ENCODE results near the gene ABCC8.

Gene ABCC8

DNA sequence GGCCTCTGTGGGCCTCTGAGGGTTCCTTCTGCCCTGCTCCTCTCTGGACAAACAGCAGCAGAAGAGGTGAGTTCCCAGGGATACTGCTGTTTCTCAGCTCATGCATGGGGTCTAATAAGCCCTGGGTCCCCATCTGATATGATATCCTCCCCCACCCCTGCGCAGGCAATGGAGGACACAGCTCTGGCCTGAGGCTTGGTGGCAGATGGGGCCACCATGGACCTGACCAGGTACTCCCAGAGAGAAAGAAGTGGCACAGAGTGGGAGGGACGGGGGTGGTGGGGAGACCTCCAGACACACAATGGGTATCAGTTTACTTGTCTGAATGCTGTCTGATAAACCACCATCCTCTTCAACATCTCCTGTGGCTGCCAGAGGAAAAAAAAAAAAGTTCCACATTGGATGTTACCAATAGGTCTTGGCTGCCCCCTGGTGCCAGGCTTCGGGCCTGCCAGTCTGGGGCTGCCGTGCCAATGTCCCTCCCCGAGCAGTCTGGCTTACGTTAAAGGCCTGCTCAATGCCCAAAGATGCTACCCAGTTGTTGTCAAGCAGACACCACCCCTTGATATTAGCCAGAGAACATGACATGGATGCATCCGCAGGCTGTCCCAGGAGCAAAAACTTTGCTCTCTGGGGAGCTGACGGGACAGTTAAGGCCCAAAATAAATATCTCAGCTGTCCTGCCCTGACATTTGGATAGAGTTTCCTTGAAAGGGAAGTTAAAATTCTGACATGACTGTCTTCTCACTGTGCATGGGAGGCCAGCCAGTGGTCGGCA, 27.9 kb upstream of the ABCC8 start:
- DNase-seq, result peak; percentile 89

GRCh38 chr11:17502630-17503029, 26.0 kb upstream of the ABCC8 start:
- DNase-seq, result no peak

- no peak for DNase-seq
Measured at GRCh38 chr11:17500673-17501072, 24.0 kb upstream of the ABCC8 start.

DNA sequence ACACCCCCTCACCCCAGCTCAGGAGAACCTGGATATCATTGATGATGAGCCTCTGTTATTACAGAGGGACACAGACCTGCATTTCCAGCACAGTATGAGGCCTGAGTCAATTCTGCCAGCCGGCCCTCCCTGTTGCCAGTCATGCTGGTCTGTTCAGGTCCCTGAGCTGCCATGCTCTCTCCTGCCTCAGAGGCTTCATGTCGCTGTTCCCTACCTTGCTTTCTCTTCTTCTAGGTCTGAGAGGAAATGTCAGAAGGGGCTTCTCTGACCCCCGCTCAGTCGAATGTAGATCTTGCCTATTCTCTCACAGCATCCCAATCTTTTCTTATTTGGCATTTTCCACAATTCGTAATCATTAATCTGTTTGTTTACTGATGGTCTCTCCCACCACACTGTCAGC, 21.8 kb upstream of the ABCC8 start:
- no peak for DNase-seq

DNA sequence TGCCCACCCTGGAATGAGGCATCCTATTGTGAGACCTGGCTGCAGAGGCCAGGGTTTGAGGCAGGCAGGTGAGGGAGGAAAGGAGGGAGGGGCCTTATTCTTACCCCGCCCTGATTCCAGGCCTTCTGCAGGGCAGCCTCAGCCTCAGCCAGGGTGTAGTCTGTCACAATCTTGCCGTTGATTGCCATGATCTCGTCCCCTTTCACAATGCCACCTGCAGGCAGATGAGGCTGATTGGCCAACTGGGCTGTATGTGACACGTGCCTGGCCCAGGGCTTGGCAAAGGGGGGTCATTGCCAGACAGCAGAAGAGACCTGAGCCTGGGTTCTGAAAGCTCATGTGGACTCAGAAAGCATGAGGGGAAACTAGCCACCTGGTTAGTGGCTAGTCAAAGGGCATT, 21.4 kb upstream of the ABCC8 start:
- no peak for DNase-seq

DNA sequence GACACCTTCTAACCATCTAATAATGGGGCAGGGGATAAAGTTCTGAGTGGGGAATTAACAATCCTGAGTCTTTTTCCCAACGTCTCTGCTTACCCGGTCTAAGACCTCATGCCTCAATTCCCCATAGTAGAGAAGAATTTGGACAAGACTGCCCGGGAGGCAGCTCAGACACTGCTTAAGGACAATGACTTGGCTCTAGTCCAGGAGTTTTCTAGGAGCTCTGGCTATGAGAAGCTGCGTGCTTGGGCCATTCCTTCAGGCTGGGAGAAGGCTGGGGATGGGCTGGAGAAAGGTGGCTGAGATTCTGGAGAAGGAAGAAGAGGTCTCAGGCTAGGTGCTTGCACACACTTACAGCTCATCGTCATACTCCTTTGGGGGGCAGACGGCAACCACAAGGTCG, 19.8 kb upstream of the ABCC8 start:
- DNase-seq, result no peak

DNA sequence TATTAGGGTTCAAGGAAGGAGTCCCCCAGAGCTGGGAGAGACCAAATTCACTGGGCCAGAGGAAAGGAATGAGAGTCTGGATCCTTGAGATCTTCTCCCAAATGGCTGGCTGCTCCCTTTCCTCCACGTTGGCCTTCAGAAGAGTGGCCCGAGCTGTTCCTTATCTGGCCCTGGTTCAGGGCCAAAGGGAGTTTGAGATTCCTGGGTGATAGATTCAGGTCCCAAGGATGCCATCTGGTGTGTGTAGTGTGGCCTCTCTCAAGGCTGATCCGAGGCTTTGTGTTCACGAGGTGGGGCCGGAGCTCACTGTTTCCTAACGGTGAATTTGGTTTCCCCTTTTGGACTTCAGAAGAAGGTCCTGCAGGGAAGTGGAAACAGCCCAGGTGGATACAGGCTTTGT, 17.4 kb upstream of the ABCC8 start:
- DNase-seq, result no peak

DNA sequence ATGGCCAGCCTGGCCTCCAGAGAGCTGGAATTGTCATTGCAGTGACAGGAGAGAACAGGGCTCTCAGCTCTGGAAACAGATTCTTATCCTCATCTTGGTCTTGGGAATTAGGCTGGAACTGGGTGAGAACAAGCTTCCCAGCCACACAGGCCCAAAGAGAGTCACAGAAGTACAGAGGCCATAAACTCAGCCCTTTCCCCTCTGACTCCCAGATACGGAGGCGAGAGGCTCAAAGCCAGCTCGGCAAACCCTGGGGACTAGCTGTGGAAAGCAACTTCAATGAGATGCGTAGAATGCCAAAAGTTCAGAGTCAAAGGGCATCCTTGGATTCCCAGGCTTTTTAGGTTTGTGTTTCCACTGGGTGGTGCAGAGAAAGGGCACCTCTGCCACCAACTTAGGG, 14.3 kb upstream of the ABCC8 start:
- DNase-seq, result no peak

DNA sequence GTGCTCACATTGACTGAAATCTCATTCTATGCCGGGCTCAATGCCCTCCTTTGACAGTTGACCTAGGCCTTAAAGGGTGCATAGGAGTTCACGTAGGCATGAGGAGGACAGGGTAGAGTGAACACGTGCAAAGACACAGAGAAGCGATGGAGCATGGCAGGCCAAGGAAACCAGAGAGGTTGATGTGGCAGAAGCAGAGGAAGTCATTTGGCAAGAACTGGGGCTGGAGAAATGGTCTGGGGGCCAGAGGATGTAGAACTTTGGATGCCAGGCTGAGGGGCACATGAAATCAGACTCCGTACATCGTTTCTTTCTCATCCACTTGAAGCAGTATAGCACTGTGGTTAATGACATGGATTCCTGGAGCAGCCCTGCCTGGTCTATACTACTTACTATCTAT, 13.6 kb upstream of the ABCC8 start:
- DNase-seq, result no peak

GRCh38 chr11:17489751-17490150, 13.1 kb upstream of the ABCC8 start:
- no peak for DNase-seq

GRCh38 chr11:17488563-17488962, 11.9 kb upstream of the ABCC8 start:
- DNase-seq, result no peak

GRCh38 chr11:17486646-17487045, 10.0 kb upstream of the ABCC8 start:
- DNase-seq, result no peak

DNA sequence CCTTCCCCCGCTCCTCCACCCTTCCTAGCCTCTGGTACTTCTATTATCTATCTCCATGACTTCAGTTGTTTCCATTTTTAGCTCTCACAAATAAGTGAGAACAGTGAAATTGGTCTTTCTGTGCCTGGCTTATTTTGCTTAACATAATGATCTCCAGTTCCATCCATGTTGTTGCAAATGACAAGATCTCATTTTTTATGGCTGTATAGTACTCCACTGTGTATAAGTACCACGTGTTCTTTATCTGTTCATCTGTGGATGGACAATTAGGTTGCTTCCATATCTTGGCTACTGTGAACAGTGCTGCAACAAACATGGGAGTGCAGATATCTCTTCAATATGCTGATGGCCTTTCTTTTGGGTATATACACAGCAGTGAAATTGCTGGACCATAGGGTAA, 6.9 kb upstream of the ABCC8 start:
- DNase-seq, result no peak

DNA sequence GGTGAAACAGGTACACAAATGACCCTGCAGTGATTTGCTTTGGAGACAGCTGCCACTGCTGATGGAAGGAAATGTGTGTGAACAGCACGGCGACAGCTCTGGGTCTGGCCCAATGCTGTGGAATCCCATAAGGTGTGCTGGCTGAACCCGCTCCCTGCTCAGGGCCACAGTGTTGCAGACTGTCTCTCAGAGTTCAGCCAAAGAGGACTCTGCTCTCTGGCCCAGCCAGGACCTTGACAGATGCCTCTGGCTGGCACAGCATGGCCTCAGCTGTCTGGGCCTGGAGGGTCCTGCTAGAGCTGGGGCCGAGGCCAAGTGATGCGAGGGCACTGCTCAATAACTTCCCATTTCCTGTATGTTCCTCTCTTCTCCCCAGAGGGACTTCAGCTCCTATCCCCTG, 5.3 kb upstream of the ABCC8 start:
- DNase-seq, result no peak

- no peak for DNase-seq
Measured at GRCh38 chr11:17479284-17480214, 2.9 kb upstream of the ABCC8 start.

- DNase-seq, result no peak
Measured at GRCh38 chr11:17478070-17478469, 1.4 kb upstream of the ABCC8 start.

DNA sequence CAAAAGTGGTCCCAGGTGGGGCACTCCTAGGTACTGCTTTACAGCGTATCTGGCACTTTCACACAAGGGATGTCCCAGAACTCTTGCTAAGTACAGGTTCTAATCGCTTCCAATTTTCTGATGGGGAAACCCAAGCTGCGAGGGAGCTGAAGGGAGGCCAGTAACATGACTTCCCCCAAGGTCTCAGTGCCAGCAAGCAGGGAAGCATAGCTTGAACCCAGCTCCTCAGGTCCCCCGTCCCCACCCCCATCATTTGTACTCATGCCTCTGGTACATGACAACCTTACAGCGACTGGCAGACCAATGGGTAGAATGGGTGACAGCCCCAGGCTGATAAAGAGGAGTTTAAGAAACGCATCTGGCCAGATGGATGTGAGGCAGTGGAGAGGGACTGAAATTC, 716 bp upstream of the ABCC8 start:
- DNase-seq, result no peak

- DNase-seq, result no peak
Measured at GRCh38 chr11:17477084-17477333, 364 bp upstream of the ABCC8 start.

DNA sequence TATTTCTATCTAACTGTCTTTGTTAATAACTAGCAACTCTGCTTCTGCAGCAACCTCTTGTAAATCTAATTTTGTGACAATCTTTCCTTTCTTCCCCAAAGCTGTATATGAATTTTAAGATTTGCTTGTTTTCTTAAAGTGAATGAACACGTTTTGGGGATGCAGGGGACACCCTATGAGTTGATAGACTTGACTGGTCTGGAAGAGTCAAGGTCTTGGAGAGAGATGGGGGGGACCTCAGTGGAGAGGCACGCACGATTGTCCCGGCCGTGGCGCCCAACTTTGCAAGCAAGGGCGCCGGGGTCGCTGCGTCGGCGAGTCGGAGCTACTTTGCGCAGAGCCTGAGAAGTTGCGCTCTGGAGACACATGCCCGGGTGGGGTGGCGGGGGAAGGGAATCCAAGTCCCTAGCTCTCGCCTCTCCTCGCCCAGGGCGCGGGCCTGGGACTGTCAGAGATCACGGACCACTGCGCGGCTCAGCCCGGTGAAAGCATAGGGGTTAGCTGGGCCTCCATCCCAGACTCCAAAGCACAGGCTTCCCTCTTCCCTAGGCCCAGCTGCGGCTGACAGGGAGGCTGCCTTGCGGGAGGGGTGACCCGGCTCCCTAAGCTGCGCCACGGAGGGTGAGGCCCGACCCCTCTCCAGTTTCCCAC, 854 bp downstream of the ABCC8 start:
- no peak for DNase-seq

DNA sequence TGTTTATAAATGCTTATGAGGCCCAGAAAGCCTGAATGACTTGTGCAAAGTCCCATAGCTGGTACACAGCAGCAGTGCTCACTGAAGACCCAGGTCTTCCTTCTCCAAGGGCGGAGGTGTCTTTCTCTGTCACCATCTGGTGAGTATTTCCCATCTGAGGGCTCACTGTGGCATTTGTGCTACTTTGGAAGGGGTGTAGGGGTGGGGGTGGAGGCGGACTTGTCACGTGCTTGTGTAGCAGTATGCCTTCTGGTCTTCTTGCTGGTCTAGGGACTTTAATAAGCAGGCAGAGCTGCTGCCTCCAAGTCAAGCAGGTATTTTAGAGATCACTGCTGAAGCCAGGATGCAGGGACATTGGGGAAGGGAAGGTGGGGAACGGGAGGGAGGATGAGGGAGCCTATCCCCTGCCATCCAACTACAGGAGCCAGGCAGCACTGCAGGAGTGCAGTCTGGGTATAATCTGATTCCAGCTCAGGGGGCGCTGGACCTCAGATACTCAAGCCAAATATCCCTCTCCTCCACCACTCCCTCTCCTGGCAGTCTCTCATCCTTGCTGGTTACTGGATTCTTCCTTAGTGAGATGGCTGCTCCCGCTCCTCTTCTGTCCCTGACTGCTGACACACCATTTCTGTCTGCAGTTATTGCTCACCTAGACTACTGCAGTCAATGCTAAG, 3.4 kb downstream of the ABCC8 start:
- DNase-seq, result no peak

- no peak for DNase-seq
Measured at GRCh38 chr11:17472467-17472866, 4.2 kb downstream of the ABCC8 start.

DNA sequence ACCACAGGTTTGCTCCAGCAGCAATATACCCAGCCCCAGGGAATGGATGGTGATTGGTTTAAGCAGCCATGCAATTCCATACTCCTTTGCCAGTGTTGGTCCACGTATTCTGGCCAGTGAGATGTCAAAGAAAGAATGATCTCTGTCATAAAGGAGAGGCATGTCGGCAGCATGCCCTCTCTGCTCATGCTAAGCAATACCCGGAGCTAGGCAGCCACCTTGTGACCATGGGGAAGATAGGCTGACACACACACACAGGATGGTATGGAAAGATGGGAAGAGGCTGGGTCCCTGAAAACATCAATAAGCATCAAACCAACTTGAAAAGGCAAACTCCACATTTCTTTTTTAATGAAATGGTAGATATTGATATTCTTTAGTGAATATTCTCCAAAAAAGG, 5.1 kb downstream of the ABCC8 start:
- DNase-seq, result no peak

DNA sequence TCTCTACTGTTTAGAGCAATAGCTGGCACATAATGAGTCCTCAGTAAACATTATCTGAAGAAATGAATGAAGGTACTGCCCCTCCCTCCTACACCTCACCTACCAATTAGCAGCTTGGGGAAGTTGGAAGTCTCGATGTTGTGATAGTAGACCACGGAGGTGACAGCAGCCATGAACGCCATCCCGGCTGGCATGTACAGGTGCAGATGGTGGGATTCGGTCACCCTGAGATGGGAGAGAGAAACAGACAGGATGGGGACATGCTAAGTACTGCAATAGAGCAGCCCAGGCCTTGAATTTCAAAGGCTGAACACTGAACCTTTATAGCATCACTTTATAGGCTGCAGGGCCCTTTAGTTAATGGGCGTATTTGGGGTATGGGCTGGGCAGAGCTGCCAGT, 6.6 kb downstream of the ABCC8 start:
- DNase-seq, result no peak

- no peak for DNase-seq
Measured at GRCh38 chr11:17468122-17468521, 8.5 kb downstream of the ABCC8 start.
